DMS114 treated with DMSO at 0.1 percent for 48 hours (cell line): ENCODE measurements around the gene ATP6V0E2.

ENCODE experiments used
- DNase-seq: peaks from one replicate; lab custom pipeline; 2025; ENCODE audit not compliant: unreplicated experiment; lab: John Stamatoyannopoulos, UW

ATP6V0E2 gene

GRCh38 chr7:149838224-149838991 is 35.4 kb upstream of the ATP6V0E2 start, which contains the start of gene ZNF862:
Gene ZNF862, plus strand, starts transcription at chr7:149838375. Its CDS starts 237 bp downstream, at chr7:149838612.
- DNase-seq, result peak; percentile 90

GRCh38 chr7:149838992-149839408 is 34.8 kb upstream of the ATP6V0E2 start:
- DNase-seq, result no peak

GRCh38 chr7:149839933-149840332 is 33.8 kb upstream of the ATP6V0E2 start:
- DNase-seq, result no peak

GRCh38 chr7:149843566-149843965 is 30.2 kb upstream of the ATP6V0E2 start:
- no peak for DNase-seq

GRCh38 chr7:149844445-149844844 is 29.3 kb upstream of the ATP6V0E2 start:
- DNase-seq, result no peak

- no peak for DNase-seq
These were observed 28.4 kb upstream of the ATP6V0E2 start for GRCh38 chr7:149845257-149845980.

- DNase-seq, result no peak
These were observed 27.7 kb upstream of the ATP6V0E2 start for GRCh38 chr7:149846021-149846420.

- no peak for DNase-seq
These were observed 27.2 kb upstream of the ATP6V0E2 start for GRCh38 chr7:149846436-149847046.

- DNase-seq, result no peak
These were observed 24.6 kb upstream of the ATP6V0E2 start for GRCh38 chr7:149849174-149849573.

- no peak for DNase-seq
These were observed 23.7 kb upstream of the ATP6V0E2 start for GRCh38 chr7:149850007-149850594.

GRCh38 chr7:149850716-149851115 is 23.1 kb upstream of the ATP6V0E2 start:
- DNase-seq, result no peak

- DNase-seq, result no peak
These were observed 22.3 kb upstream of the ATP6V0E2 start for GRCh38 chr7:149851449-149851848.

- no peak for DNase-seq
These were observed 20.6 kb upstream of the ATP6V0E2 start for GRCh38 chr7:149853157-149853556.

GRCh38 chr7:149854611-149855360 is 19.0 kb upstream of the ATP6V0E2 start:
- no peak for DNase-seq

GRCh38 chr7:149855361-149856305 is 18.1 kb upstream of the ATP6V0E2 start:
- no peak for DNase-seq

GRCh38 chr7:149856583-149856982 is 17.2 kb upstream of the ATP6V0E2 start:
- no peak for DNase-seq

- no peak for DNase-seq
These were observed 14.4 kb upstream of the ATP6V0E2 start for GRCh38 chr7:149859369-149859768.

- DNase-seq, result no peak
These were observed 13.9 kb upstream of the ATP6V0E2 start for GRCh38 chr7:149859876-149860275.

- no peak for DNase-seq
These were observed 12.7 kb upstream of the ATP6V0E2 start for GRCh38 chr7:149860821-149861727.
